Measurements from ENCODE around the gene CHAC2. TPM values are rescaled to one million over a fixed set of nuclear protein-coding genes. Genes with fewer than 3 reads are reported as not detected.

CHAC2 gene
- total and polyA plus RNA-seq, 9 of the 15 experiments (the other 6 are each of a cell fraction or from before 2014, with no cell fraction given), result 9.8 to 35.6 (median 18.2) TPM

DNA sequence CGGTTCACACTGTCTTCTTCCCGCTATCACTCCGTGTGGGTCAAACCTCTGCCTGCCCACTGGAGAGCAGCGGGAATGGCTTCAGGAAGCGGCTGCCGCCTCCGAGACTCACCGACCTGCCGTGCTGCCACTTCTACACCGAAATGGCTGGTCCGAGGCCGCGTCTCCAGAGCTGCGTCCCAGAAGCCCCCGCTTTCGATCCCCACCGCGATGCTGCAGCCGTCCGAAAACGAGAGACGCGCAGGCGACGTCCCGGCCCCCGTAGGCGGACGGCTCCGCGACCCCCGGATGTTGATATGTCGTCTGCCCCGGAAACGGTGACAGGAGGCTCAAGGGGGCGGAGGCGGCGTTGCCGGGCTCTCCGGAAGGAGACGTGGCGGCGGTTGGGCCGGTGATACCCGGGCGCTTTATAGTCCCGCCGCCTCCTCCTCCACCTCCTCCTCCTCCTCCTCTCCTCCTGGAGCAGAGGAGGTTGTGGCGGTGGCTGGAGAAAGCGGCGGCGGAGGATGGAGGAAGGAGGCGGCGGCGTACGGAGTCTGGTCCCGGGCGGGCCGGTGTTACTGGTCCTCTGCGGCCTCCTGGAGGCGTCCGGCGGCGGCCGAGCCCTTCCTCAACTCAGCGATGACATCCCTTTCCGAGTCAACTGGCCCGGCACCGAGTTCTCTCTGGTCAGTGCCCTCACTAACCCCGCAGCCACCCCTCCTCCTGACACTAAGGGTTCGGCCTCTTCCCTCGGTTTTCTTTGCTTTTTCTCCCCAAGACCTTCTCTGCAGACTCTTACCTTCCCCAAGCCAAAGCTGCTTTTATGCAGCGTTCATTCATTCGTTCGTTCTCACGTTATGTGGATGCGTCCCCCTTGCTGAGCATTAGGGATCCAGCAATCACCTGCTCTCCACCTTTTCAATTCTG, 19.4 kb downstream of the CHAC2 start, which contains the start of the genes ASB3 and ERLEC1 (continued):
- TF ChIP-seq, protein P1, sequence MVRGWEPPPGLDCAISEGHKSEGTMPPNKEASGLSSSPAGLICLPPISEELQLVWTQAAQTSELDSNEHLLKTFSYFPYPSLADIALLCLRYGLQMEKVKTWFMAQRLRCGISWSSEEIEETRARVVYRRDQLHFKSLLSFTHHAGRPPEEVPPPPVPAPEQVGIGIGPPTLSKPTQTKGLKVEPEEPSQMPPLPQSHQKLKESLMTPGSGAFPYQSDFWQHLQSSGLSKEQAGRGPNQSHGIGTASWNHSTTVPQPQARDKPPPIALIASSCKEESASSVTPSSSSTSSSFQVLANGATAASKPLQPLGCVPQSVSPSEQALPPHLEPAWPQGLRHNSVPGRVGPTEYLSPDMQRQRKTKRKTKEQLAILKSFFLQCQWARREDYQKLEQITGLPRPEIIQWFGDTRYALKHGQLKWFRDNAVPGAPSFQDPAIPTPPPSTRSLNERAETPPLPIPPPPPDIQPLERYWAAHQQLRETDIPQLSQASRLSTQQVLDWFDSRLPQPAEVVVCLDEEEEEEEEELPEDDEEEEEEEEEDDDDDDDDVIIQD (CRISPR knock-in tag; IDR thresholded peaks at IDR 0.05), result no peak
- TF ChIP-seq NFRKB (IDR thresholded peaks at IDR 0.05; ENCODE audit: low read depth), result peak; percentile 68
- peak; percentile 59 for TF ChIP-seq TBP (optimal IDR thresholded peaks at IDR 0.05; ENCODE audit: low read depth, low read length)
- TF ChIP-seq CHD2 (IDR thresholded peaks at IDR 0.05; ENCODE audit: low read depth, low read length), result no peak
- TF ChIP-seq ZKSCAN8 (CRISPR knock-in tag; IDR thresholded peaks at IDR 0.05), result no peak
- peak in 1 of 2 experiments; percentile 83; a peak in 1 of 4 replicates for TF ChIP-seq SIN3A (IDR thresholded peaks at IDR 0.05; ENCODE audit: borderline replicate concordance in 2 of 2, control insufficient read depth in 1 of 2, low read depth in 2 of 2, low read length in 2 of 2)
- TF ChIP-seq RHOXF2B (CRISPR knock-in tag; conservative IDR thresholded peaks at IDR 0.05), result no peak
- TF ChIP-seq TOE1 (IDR thresholded peaks at IDR 0.05; ENCODE audit: borderline replicate concordance), result peak; percentile 70; the same call in 1 of the 2 replicates
- no peak for TF ChIP-seq TOE1 (CRISPR knock-in tag; IDR thresholded peaks at IDR 0.05; ENCODE audit: borderline replicate concordance, low read depth)
- TF ChIP-seq, protein P2, sequence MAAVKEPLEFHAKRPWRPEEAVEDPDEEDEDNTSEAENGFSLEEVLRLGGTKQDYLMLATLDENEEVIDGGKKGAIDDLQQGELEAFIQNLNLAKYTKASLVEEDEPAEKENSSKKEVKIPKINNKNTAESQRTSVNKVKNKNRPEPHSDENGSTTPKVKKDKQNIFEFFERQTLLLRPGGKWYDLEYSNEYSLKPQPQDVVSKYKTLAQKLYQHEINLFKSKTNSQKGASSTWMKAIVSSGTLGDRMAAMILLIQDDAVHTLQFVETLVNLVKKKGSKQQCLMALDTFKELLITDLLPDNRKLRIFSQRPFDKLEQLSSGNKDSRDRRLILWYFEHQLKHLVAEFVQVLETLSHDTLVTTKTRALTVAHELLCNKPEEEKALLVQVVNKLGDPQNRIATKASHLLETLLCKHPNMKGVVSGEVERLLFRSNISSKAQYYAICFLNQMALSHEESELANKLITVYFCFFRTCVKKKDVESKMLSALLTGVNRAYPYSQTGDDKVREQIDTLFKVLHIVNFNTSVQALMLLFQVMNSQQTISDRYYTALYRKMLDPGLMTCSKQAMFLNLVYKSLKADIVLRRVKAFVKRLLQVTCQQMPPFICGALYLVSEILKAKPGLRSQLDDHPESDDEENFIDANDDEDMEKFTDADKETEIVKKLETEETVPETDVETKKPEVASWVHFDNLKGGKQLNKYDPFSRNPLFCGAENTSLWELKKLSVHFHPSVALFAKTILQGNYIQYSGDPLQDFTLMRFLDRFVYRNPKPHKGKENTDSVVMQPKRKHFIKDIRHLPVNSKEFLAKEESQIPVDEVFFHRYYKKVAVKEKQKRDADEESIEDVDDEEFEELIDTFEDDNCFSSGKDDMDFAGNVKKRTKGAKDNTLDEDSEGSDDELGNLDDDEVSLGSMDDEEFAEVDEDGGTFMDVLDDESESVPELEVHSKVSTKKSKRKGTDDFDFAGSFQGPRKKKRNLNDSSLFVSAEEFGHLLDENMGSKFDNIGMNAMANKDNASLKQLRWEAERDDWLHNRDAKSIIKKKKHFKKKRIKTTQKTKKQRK (IDR thresholded peaks at IDR 0.05; ENCODE audit: borderline replicate concordance, low read depth, low read length), result no peak
- 0 out of 2 replicates have a peak, but pooled peaks have one; percentile 39 for TF ChIP-seq TGIF2 (CRISPR knock-in tag; IDR thresholded peaks at IDR 0.05)
- no peak for TF ChIP-seq PRPF4 (IDR thresholded peaks at IDR 0.05; ENCODE audit: insufficient read depth, low read depth, low read length, poor library complexity, severe bottlenecking)
- no peak for TF ChIP-seq RFX5 (IDR thresholded peaks at IDR 0.05; ENCODE audit: low read depth, low read length)
- TF ChIP-seq ZNF408 (CRISPR knock-in tag; IDR thresholded peaks at IDR 0.05; ENCODE audit: low read depth), result no peak
- TF ChIP-seq PURB (CRISPR knock-in tag; IDR thresholded peaks at IDR 0.05; ENCODE audit: low read depth), result no peak
- no peak for TF ChIP-seq ZNF717 (CRISPR knock-in tag; IDR thresholded peaks at IDR 0.05)
- no peak for TF ChIP-seq ZNF224 (CRISPR knock-in tag; IDR thresholded peaks at IDR 0.05)

Measured in K562 (cell line).